Smooth muscle cell (in vitro differentiated cells): ENCODE measurements around the gene MT1E. TPM values are rescaled to one million over a fixed set of nuclear protein-coding genes. Genes with fewer than 3 reads are reported as not detected.
A peak's percentile ranks its signal among the peaks of the same experiment; 100 is the strongest.

Experiments used
- DNase-seq: peaks from one replicate; lab custom pipeline; 2025; ENCODE audit not compliant: unreplicated experiment; lab: John Stamatoyannopoulos, UW
- H2AFZ ChIP-seq: fragments of 200-600 bp; sonication (generic); 2 replicates; pipeline ENCODE4 v1.6.0; 2016; ENCODE audit warnings: antibody characterized with exemption, low read depth, mild to moderate bottlenecking
- H3F3A ChIP-seq: fragments of 200-600 bp; sonication (generic); 2 replicates; pipeline ENCODE4 v1.6.0; 2017; ENCODE audit warnings: antibody characterized with exemption, low read depth
- H3K27ac ChIP-seq: fragments of 200-600 bp; sonication (generic); 2 replicates; pipeline ENCODE4 v1.5.1; 2016; ENCODE audit warnings: low read depth, mild to moderate bottlenecking
- H3K27me3 ChIP-seq: fragments of 200-600 bp; sonication (generic); 2 replicates; pipeline ENCODE4 v1.6.1; 2016; ENCODE audit warnings: low read depth, mild to moderate bottlenecking
- H3K36me3 ChIP-seq: fragments of 200-600 bp; sonication (generic); 2 replicates; pipeline ENCODE4 v1.5.1; 2016; ENCODE audit warnings: low read depth
- H3K4me1 ChIP-seq: fragments of 200-600 bp; sonication (generic); 2 replicates; pipeline ENCODE4 v1.5.1; 2016; ENCODE audit warnings: low read depth
- H3K4me2 ChIP-seq: fragments of 200-600 bp; sonication (generic); 2 replicates; pipeline ENCODE4 v1.6.0; 2016; ENCODE audit warnings: mild to moderate bottlenecking
- H3K4me3 ChIP-seq: fragments of 200-600 bp; sonication (generic); 2 replicates; pipeline ENCODE4 v1.5.1; 2016; ENCODE audit warnings: mild to moderate bottlenecking
- H3K79me2 ChIP-seq: fragments of 200-600 bp; sonication (generic); 2 replicates; pipeline ENCODE4 v1.6.0; 2016; ENCODE audit warnings: low read depth, mild to moderate bottlenecking
- H3K9ac ChIP-seq: fragments of 200-600 bp; sonication (generic); 2 replicates; pipeline ENCODE4 v1.6.0; 2016; ENCODE audit warnings: low read depth
- H3K9me3 ChIP-seq: fragments of 200-600 bp; sonication (generic); replicated peaks from 2 replicates; pipeline ENCODE4 v1.5.1; 2016; ENCODE audit warnings: low read depth
- H4K20me1 ChIP-seq: fragments of 200-600 bp; sonication (generic); 2 replicates; pipeline ENCODE4 v1.6.0; 2016; ENCODE audit warnings: low read depth
- CTCF ChIP-seq: fragments of 200-600 bp; sonication (generic); IDR thresholded peaks from 2 replicates; pipeline ENCODE4 v1.5.1; 2017; ENCODE audit warnings: borderline replicate concordance, mild to moderate bottlenecking, antibody characterized with exemption; ENCODE audit not compliant: insufficient read depth, poor library complexity, severe bottlenecking
- WGBS: methylation state at CpG from one replicate; pipeline ENCODE4 v1.1.7; 2016; ENCODE audit warnings: low lambda C conversion rate; 5-methylcytosine and 5-hydroxymethylcytosine counted together
- polyA plus RNA-seq: library from polyadenylated mRNA; unstranded; fragments of >200 nt; fragmentation: Nextera tagmentation; extraction: Ambion mirVana; gene quantifications from 2 replicates; pipeline ENCODE4 v1.2.1, GENCODE V29; 2016
- total RNA-seq: library from RNA; depleted of rRNA; stranded (reverse); fragments of >200 nt; gene quantifications from 2 replicates; pipeline ENCODE4 v1.2.3, GENCODE V29; 2014

Gene MT1E
- total and polyA plus RNA-seq, 2 experiments from 2014 or later, result 2.0 to 10.3 TPM

- 52% methylated on average over 7 of the region's 7 CpGs for WGBS
- H2AFZ ChIP-seq, result no peak overlapping the region
- no peak overlapping the region for H3K4me3 ChIP-seq
- H3K4me2 ChIP-seq, result no peak overlapping the region
- H3K9me3 ChIP-seq, result no peaks in the 10 kb centered on the region
- H4K20me1 ChIP-seq, result no peaks in the 10 kb centered on the region
- H3K27me3 ChIP-seq, result peaks cover 78% of the 10 kb centered on the region
- H3F3A ChIP-seq, result no peaks in the 10 kb centered on the region
- H3K27ac ChIP-seq, result no peak overlapping the region
- H3K9ac ChIP-seq, result no peak overlapping the region
- TF ChIP-seq CTCF, result no peak
- H3K4me1 ChIP-seq, result peaks cover 12% of the 10 kb centered on the region
- no peak for DNase-seq
- no peaks in the 10 kb centered on the region for H3K79me2 ChIP-seq
- H3K36me3 ChIP-seq, result no peaks in the 10 kb centered on the region
Observed at GRCh38 chr16:56633535-56633934, 8.0 kb downstream of the MT1E start.

- Histone ChIP-seq H3K4me1 (peaks cover 12% of the 10 kb centered on the region), H3K9ac (no peak overlapping the region), H3K27ac (no peak overlapping the region), H3K9me3 (no peaks in the 10 kb centered on the region), H3K4me3 (no peak overlapping the region), H4K20me1 (no peaks in the 10 kb centered on the region), H3K4me2 (peak overlapping the region; percentile 57), H2AFZ (no peak overlapping the region), H3K27me3 (peaks cover 91% of the 10 kb centered on the region), H3K79me2 (no peaks in the 10 kb centered on the region), H3K36me3 (no peaks in the 10 kb centered on the region), H3F3A (no peaks in the 10 kb centered on the region)
- TF ChIP-seq CTCF, result no peak
- DNase-seq, result no peak
- 5% methylated on average over 41 of the region's 47 CpGs for WGBS
Observed at GRCh38 chr16:56634715-56635440, 9.3 kb downstream of the MT1E start.

GRCh38 chr16:56635441-56635967, 9.9 kb downstream of the MT1E start:
- no peak overlapping the region for H3K27ac ChIP-seq
- peaks cover 98% of the 10 kb centered on the region for H3K27me3 ChIP-seq
- H3K36me3 ChIP-seq, result no peaks in the 10 kb centered on the region
- WGBS, result 8% methylated on average over 33 of the region's 40 CpGs
- no peaks in the 10 kb centered on the region for H4K20me1 ChIP-seq
- H2AFZ ChIP-seq, result no peak overlapping the region
- peak overlapping the region; percentile 57 for H3K4me2 ChIP-seq
- H3K4me3 ChIP-seq, result no peak overlapping the region
- no peak for DNase-seq
- H3K9ac ChIP-seq, result no peak overlapping the region
- H3F3A ChIP-seq, result no peaks in the 10 kb centered on the region
- H3K79me2 ChIP-seq, result no peaks in the 10 kb centered on the region
- H3K4me1 ChIP-seq, result peaks cover 12% of the 10 kb centered on the region
- no peaks in the 10 kb centered on the region for H3K9me3 ChIP-seq
- no peak for TF ChIP-seq CTCF
